GM21390 (cell line): Measurements from ENCODE around the gene HDAC4.
A peak's percentile ranks its signal among the peaks of the same experiment; 100 is the strongest.

Source experiments
- ATAC-seq: cut with Tn5 transposase; IDR thresholded peaks from one replicate; pipeline ENCODE4 v1.9.1; 2021; ENCODE audit not compliant: unreplicated experiment

Gene HDAC4

DNA sequence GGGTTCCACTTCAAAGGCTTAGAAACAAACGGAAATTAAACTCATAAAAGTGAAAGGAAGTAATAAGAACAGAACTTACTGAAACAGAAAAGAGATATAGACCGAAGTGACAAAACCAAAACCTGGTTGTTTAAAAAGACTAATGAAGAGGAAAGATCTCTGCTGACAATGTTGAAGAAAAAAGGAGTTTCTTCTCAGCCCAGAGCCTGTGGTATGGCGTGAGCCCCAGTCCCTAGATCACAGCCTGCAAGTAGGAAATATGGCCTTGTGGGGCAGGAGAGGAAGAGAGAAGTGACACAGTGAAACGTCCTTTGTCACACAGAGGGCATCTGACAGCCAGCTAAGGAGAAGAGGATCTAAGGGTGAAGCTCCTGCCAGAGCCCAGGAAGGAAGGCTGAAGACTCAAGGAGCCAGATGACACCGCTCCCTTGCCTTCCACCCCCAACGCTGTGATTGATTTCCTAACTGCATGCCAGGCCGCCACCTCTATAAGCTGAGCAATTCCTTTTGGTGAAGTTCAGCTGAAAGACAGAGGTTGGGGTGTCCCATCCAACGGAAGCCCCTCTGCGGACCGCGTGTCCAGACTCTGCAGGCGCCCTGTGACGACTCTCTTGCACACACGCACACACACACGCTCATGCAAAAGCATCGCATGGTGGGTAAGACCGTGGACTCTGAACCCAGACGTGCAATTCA is 141.1 kb downstream of the HDAC4 start:
- no peak for ATAC-seq

DNA sequence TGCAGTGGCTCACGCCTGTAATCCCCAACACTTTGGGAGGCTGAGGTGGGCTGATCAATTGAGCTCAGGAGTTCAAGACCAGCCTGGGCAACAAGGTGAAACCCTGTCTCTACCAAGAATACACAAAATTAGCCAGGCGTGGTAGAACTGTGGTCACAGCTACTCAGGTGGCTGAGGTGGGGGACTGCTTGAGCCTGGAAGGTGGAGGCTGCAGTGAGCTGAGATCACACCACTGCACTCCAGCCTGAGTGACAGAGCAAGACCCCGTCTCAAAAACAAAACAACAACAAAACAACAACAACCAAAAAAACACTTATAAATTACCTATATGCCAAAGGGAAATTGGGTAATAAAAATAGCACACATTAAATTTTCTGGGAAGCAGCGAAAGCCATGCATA is 141.6 kb downstream of the HDAC4 start:
- peak; percentile 49 for ATAC-seq

DNA sequence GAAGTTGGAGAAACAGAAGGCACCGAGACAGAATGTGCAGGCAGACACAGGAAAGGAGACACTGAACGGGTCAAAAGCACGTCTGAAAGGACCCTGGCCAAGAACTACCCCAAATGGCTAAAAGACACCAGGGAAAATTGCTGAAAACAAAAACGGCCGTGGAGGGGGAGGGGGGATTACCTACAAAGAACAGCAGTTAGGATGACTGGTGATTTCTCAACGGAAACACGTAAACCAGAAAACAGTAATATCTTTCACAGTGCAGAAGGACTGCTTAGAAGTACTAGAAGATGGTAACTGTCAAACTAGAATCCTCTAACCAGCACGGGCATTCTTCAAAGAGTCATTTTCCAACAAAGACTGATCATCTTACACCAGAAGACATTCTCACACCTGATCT is 142.6 kb downstream of the HDAC4 start:
- ATAC-seq: no peak

DNA sequence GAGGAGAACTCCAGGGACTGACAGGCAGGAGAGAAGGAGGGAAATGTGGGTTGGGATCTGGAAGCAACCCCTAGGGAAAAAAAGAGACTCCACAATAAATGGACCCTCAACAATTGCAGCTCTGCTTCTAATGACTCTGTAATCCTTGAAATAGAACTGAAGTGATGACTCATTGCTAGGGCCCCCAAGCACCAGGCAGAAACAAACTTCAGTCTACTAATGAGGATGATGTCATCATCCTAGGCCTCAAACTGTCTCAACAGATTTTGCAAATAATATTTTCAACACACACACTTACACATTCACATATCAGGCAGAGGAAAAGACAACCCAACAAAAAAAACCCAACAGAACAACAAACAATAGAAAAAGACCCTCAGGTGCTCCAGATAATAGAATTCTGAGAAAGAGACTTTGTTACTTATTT is 143.3 kb downstream of the HDAC4 start:
- ATAC-seq: no peak

DNA sequence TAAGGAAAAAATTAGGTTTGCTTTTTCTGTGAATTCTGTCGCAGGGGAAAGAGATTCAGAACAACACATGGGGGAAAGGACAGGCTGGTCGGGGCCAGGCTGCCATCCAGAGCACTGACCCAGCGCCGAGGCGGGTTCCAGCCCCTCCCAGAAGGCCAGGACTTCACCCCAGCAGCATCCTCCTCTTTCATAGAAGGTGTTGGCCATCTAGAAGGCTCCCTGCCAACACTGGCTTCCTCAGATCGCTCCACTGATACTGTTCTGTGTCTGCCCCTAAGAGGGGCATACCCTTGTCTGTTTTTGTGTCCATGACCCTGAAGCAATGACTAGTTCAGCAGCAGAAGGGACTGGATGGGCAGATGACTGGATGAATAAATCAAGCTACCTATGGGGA is 144.5 kb downstream of the HDAC4 start:
- ATAC-seq: no peak

DNA sequence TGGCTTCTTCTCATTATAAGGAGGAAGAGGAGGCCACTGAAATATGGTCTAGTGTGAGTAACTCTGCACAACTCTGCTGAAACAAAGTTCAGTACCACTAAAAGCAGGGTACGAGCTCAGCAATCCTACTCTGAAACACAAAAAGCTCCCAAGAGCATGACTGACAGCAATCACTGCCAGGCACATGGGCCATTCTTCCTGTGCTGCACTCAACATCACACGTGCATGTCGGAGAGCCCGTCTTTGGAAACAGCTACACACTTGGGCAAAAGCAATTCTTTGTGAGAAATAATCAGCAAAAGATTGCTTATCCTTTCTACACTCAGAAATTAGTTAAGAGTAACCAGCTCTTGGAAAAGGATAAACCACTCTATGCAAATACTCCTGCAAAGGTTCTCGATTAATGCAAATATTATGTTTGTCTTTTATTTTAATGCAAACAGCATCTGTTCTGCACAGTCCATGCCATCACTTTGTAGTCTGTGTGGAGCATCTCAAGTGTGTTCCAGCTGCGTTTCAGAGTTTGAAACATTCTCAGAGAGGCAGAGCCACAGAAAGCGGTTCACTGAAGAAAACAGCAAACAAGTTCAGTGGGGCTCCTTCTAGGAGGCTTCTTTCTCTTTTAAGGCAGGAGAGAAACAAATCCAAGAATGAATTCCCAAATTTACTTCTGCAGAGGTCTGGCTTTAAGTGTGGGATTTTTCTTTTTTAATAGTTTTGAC is 145.0 kb downstream of the HDAC4 start:
- ATAC-seq: no peak

DNA sequence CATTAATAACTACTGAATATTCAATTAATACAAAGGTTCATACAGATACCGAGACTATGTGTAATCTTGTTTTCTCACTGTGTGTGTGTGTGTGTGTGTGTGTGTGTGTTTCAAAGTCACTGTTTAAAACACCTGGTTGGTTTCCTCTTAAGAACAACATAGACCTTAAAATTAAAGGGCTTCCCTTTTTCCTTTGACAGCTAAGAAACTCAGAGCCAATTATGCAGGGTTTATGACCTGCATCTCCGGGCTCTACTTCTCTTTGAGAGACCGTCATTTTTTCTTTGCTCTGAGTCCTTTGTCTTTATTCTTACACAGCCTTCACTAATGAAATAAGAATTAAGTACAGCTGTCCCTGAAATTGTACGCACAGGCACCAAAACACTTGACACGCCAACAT is 145.6 kb downstream of the HDAC4 start:
- no peak for ATAC-seq

DNA sequence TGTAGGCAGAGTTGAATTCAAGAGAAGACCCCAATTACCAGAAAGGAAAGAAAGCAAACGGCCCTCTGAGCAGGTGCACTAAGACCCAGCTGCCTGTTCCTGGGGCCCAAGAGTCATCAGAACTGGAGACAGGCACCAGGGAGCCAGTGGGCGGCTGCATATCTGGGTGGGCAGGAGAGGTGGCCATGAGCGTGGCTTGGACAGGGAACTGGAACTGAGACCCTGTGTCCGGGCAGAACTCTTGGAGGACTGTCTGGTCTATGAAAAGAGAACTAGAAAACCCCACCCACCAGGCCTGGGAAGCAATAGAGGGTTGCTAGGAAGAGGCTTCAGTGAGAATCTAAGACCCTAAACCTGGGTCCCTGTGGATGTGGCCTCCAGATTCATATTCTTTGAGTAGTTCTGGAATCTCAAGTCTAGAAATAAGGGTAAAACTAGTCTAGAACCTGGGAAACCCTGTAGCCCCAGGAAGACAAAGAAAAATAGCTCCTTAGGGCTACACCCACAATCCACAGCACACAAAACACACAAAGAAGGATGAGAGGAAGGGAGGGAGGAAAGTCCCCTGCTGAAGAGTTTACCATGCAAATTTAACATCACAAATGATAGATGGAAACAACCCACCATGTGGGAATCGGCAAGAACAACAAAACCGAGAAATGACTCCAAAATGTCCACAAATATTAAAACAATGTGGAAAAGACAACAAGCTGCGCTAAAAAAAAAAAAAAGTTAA is 147.0 kb downstream of the HDAC4 start:
- ATAC-seq: no peak

DNA sequence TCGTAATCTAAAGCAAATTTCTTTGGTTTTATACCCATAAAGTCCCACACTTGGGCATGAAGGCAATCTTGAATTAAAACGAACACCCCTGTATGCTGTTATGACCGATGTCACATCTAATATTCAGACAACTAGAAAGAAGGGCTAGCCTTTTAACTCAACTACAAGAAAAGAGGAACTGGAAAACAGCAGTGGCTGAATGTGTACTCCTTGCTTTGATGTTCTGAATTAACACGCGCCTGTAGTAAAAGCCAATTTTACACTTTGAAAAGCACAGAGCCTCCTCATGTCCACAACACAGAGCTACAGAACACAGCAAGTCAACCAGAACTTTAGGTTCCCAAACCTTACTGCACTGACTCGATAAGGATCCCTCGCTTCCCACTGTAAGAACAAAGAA is 147.6 kb downstream of the HDAC4 start:
- ATAC-seq: peak; percentile 73

DNA sequence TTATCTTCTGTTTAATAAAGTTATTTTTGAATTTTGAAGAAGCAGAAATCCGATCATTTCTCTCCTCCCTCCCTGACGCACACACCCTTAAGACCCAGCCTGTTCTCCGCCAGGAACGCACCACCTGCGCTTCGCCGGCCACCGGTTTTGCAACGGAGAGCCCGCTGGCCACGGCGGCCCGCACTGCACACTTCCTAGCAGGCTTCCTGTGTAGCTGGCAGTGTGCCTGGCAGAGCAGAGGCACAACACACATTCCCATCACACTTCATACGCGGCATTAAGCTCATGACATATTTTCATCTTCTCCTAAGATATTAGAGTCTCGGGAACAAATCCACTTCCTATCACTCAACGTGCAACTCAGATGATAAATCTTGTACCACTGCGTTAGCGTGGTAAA is 148.0 kb downstream of the HDAC4 start:
- no peak for ATAC-seq

DNA sequence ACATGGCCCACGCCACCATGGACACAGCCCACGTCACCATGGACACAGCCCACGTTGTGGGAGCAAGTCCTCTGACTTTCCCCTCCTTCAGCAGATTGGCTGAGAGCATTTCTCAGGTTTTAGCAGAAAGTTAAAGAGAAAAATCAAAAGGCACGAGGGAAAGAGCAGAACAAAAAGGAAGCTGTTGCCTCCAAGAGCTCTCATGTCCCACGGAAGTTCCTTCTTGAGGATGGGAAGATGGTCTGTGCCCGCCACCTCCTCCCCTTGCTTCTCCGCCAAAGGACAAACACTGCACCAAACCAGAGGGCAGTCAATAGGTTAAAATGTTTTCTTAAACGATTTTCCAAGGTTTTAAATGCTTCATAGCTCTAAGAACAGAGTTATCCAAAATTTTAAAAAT is 148.4 kb downstream of the HDAC4 start:
- no peak for ATAC-seq

DNA sequence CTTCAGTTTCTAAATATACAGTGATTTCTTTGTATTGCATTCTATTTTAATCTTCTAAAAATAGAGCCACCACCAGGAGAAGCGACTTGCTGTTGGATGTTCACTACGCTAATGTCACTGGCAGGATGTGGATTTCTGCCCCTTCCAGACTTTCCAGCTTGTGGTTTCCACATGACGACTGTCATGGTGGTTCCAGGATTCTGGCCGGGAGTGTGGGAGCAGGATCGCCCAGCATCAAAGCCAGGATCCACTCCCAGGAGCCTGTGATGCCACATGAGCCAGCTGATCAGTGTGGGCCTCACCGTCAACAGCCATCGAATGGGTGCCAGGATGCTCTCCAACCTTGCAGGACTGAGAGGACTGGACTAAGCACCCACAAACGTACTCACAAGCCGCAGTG is 148.8 kb downstream of the HDAC4 start:
- ATAC-seq: no peak

DNA sequence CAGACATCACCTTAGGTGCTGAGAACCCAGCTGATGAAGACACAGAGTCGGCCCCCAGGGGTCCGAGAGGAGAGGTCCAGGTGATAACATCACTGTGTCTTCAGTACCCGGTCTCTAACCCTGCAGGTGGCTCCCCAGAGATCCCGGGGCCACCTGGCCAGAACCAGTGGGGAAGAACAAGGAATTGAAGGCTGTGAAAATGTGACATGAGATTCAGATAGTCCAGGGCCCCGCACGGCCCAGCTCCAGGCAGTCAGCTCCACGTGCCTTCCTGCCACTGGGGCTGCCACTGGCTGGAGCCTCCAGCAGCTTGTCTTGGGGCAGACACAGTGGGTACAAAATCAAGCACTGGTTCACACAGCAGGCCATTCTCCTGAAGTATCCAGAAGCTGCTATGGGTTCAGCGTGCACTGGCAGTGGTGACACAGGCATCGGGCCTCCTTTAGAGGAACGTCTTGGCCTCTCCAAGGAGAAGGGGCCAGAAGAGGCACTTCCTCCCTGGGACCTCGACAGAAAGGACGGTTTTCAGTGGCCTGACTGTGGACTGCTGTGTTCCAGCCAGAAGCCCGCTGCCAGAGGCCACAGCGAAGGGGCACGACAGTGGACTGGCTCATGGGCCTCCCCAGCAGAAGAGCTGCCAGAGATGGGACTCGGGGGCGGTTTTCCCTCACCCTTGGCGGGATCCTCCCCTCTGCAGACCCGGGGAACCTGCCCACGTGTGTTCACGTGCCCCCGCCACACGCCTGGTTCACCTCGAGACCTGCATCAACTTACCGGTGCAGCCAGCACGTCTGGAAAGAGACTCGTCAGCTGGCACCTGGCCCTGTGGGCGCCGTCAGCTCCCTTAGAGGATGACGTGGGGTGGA is 150.4 kb downstream of the HDAC4 start:
- no peak for ATAC-seq

DNA sequence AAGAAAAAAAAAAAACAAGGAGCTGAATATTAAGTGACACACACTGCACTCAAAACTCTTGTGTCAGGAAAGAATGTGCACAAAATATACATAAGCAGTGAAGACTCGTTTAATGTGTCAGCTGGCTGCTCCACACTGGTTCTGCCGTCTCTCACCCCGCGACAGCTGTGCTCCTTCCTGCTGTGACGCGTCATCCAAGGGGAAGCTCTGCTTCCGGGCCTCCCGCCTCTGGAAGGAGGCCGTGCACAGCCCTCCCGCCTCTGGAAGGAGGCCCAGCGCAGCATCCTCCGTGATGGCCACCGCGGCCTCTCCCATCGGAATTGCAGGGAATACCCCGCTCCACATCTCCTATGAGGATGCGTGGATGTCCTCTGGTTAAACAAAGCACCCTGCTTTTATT is 151.0 kb downstream of the HDAC4 start:
- no peak for ATAC-seq

DNA sequence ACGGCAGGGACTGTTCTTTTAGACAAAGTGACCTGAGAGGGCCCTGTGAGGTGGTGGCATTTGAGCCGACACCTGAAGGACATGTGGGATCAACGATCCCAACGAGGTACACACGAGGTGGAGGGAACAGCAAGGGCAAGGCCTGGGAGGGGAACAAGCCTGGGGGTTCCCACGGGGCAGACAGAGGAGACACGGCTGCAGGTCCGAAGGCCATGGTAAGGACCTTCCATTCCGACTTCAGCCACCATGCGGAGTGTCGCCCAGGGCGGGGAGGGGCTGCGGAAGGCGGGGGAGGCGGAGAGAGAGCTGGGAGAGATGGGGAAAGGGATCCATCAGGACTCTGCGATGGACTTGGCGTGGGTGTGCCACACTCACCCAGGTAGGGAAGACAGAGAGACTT is 151.8 kb downstream of the HDAC4 start:
- no peak for ATAC-seq

DNA sequence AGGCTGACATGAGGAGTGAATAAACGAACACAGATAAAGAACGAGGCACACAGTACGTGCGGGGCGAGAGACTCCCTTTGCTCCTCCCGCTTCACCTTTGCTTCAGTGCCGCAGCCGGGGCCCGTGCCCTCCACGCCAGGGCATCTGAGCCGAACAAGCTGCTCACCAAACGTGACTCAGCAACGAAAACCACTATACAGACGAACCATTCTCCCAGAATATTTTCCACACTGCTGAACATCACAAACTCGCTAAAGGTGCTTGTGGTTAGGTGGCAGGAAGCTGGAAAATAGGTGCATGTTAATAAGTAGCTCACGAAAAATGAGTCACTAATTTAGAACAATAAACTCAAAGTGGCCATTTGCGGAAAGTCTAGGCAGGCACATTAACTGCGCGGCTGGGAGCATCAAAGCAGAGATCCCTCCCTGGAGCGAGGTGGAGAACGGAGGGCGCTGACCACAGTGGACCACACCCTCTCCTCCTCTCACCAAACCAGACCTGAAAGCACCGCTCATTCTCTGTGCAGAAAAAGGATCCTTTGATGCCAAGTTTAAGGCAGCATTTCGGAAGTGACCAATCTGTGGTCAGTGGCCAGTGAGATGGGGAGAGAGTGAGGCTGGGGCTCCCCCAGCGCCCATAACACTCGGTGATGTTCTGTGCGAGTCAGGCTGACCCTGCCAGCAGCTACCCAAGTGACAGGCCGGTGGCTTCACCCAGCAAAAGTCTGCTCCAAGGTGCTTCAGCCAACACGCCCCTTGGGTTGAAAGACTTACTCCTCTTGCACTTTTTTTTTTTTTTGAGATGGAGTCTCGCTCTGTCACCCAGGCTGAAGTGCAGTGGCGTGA is 153.2 kb downstream of the HDAC4 start:
- ATAC-seq: no peak

DNA sequence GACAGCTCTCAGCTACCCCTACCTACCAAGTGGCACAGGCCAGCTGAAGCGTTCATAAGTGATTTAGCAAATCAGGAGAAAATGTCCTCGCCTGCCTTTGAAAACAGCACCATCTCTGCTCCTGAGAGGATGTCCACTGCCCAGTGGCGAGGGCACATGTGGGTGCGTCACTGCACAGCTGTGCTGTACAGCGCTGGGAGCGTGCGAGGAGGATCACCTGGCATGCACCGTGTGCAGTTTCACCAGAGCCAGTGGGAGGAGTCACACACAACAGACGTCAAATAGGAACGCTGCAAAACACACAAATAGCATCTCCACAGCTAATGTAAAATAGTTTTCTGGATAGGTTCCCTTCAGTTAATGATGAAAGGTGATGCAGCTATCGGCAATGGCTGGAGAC is 154.1 kb downstream of the HDAC4 start:
- no peak for ATAC-seq

DNA sequence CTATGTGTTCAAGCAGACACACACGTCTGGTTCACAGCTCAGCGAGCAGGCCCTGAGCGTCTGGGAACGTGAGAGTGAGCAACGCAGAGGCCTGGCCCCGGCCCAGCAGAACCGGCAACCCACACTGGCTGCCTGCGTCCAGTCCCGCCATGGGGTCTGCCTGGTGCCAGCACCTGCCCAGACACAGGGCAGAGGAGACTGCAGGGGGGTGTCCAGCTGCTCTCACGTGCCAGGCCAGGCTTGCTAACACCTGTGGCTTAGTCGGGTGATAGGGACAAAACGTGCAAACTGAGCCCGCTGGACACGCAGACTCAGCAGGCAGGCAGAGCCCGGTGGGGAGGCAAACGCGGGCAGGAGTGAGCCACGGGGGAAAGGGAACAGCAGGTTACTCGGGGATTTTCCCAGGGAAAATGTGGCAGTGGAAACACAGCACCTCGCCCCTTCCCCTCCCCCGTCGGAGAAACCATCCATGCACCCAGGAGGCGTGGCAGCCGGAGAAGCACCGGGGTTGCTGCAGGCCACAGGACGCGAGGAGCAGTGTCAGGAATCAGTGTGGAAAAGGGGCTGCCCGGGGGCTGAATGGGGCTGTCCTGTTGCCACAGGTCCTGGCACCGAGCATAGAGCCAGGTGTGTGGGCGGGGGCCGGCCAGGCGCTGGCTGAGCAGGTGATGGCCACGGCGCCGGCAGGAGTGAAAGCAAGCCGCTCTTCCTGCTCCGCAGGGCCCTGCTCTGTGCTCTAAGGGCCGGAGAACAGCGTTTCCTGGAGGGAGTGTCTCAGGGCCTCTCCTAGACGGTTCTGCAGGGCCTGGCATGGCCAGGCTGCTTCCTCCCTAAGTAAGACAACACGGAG is 154.7 kb downstream of the HDAC4 start:
- ATAC-seq: no peak

DNA sequence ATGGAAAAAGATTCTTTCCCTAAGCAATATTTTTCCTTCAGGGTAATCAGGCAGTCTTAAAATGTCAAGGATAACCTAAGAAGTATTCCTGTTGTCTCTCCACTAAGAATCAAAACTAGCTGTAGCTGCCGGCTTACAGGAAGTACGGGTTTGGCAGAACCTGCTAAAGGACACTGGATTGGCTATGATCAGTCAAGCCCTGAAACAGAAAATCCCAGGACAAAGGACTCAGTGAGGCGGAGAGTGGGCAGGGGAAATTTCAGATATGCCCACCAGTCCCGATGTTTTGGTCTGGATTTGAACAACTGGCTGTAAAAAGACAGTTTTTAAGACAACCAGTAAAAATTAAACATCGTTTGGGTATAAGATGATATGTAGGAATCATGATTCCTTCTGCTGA is 155.7 kb downstream of the HDAC4 start:
- ATAC-seq: no peak
